SK-N-MC (cell line): ENCODE results near the gene KRTAP27-1.

Experiments
- DNase-seq: peaks from one replicate; pipeline ENCODE4 v3.0.0-alpha.2; 2011; ENCODE audit warnings: low read depth, low spot score
- H3K27ac ChIP-seq: fragments of 200-600 bp; sonication (generic); 2 replicates; pipeline ENCODE4 v1.5.1; 2016; ENCODE audit warnings: mixed run types
- H3K36me3 ChIP-seq: fragments of 200-600 bp; sonication (generic); 2 replicates; pipeline ENCODE4 v1.6.1; 2017; ENCODE audit warnings: antibody characterized with exemption, low read length, mixed read lengths; ENCODE audit not compliant: insufficient read depth
- H3K4me3 ChIP-seq: fragments of 200-600 bp; sonication (generic); 2 replicates; pipeline ENCODE4 v1.5.1; 2016
- H3K9ac ChIP-seq: fragments of 200-600 bp; sonication (generic); 2 replicates; pipeline ENCODE4 v1.8.0; 2017; ENCODE audit warnings: mixed run types, mixed read lengths; ENCODE audit not compliant: insufficient read length
- H3K9me3 ChIP-seq: fragments of 200-600 bp; sonication (generic); 2 replicates; pipeline ENCODE4 v1.6.1; 2017; ENCODE audit warnings: low read depth, mild to moderate bottlenecking, antibody characterized with exemption, low read length, moderate library complexity, mixed read lengths
- EZH2 ChIP-seq: fragments of 200-600 bp; sonication (generic); IDR thresholded peaks from one replicate; pipeline ENCODE4 v1.6.1; 2017; ENCODE audit warnings: antibody characterized with exemption
- FOXP2 ChIP-seq: optimal IDR thresholded peaks from 2 replicates; pipeline ENCODE3; 2011; ENCODE audit warnings: mild to moderate bottlenecking, moderate library complexity; ENCODE audit not compliant: insufficient read depth; ENCODE audit errors: extremely low read length, control extremely low read depth
- POLR2AphosphoS5 ChIP-seq: IDR thresholded peaks from 2 replicates; pipeline ENCODE4 v1.6.1; 2012; ENCODE audit warnings: mild to moderate bottlenecking, low read depth, low read length, borderline replicate concordance

The KRTAP27-1 gene

GRCh38 chr21:30320215-30320614, 17.3 kb downstream of the KRTAP27-1 start, which contains the start of gene KRTAP26-1:
KRTAP26-1 (minus strand) TSS chr21:30320315; CDS start chr21:30320035, 280 bp downstream.
- no peak for TF ChIP-seq FOXP2
- TF ChIP-seq POLR2AphosphoS5: no peak
- TF ChIP-seq EZH2: no peak
- no peak for DNase-seq
- Histone ChIP-seq H3K4me3 (no peak within 1 kb of the TSS), H3K36me3 (no peaks in the 10 kb centered on the region), H3K9ac (no peak within 1 kb of the TSS), H3K9me3 (no peaks in the 10 kb centered on the region), H3K27ac (no peak within 1 kb of the TSS)

- Histone ChIP-seq H3K9me3 (no peaks in the 10 kb centered on the region), H3K27ac (no peak overlapping the region), H3K36me3 (no peaks in the 10 kb centered on the region), H3K9ac (no peak overlapping the region), H3K4me3 (no peak overlapping the region)
- DNase-seq: no peak
- no peak for TF ChIP-seq FOXP2
- TF ChIP-seq POLR2AphosphoS5: no peak
- no peak for TF ChIP-seq EZH2
These were observed 21.8 kb downstream of the KRTAP27-1 start for GRCh38 chr21:30315701-30316100.

- no peak overlapping the region for H3K27ac ChIP-seq
- no peak overlapping the region for H3K4me3 ChIP-seq
- no peak for DNase-seq
These were observed 30.6 kb downstream of the KRTAP27-1 start for GRCh38 chr21:30306884-30307283.

GRCh38 chr21:30305136-30305535, 32.4 kb downstream of the KRTAP27-1 start:
- no peaks in the 10 kb centered on the region for H3K36me3 ChIP-seq
- H3K9ac ChIP-seq: no peak overlapping the region
- H3K27ac ChIP-seq: no peak overlapping the region
- no peak overlapping the region for H3K4me3 ChIP-seq
- no peak for TF ChIP-seq FOXP2
- no peak for TF ChIP-seq EZH2
- no peak for TF ChIP-seq POLR2AphosphoS5
- DNase-seq: no peak
- no peaks in the 10 kb centered on the region for H3K9me3 ChIP-seq

More at GRCh38 chr21:30306884-30307283, 30.6 kb downstream of the KRTAP27-1 start:
- Histone ChIP-seq H3K9ac (no peak overlapping the region), H3K9me3 (no peaks in the 10 kb centered on the region), H3K36me3 (no peaks in the 10 kb centered on the region)
- TF ChIP-seq EZH2 (no peak), FOXP2 (no peak), POLR2AphosphoS5 (no peak)

- H3K4me3 ChIP-seq: no peak within 1 kb of the TSS
- H3K9me3 ChIP-seq: no peaks in the 10 kb centered on the region
- H3K36me3 ChIP-seq: no peaks in the 10 kb centered on the region
- TF ChIP-seq POLR2AphosphoS5 (no peak), EZH2 (no peak), FOXP2 (no peak)
- no peak for DNase-seq
- no peak within 1 kb of the TSS for H3K27ac ChIP-seq
- no peak within 1 kb of the TSS for H3K9ac ChIP-seq
These were observed 48.3 kb downstream of the KRTAP27-1 start, which contains the start of gene KRTAP25-1 for GRCh38 chr21:30289215-30289614. KRTAP25-1 (minus strand) TSS chr21:30289514; CDS start chr21:30289490, 24 bp downstream.
